AG09319 (cell line): ENCODE data around the gene DNAH14.
"Not testable (repeated sequence)": the region's sequence is repeated elsewhere in the genome, so short reads cannot be mapped to it uniquely, and the experiment has no call there.

Experiments
- DNase-seq: peaks from one replicate; pipeline ENCODE4 v3.0.0-alpha.2; 2010; ENCODE audit warnings: low read depth; ENCODE audit errors: extremely low read depth
- TF ChIP-seq, protein P1 (sequence below): IDR thresholded peaks from 2 replicates; pipeline ENCODE4 v1.5.1; 2011; ENCODE audit warnings: low read depth, mild to moderate bottlenecking, inconsistent platforms, low read length, moderate library complexity

Gene DNAH14

DNA sequence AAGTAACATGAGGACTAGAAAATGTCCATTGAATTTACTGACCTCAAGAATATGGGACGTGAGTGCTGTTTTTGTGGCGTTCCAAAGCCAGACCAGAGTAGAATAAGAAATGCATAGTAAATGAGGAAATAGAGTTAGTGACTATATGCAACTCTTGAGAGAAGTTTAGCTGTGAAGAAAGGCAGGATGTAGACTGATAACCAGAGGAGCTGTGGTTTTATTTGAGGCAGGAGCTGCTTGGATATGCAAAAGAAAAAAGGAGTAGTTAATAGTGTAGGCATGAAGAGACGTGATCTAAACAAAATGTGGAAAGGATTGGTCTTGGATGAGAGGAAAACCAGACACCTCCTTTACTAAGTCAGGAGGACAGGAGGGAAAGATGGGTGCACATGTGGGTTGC is 28.2 kb downstream of the DNAH14 start:
- TF ChIP-seq, protein P1, sequence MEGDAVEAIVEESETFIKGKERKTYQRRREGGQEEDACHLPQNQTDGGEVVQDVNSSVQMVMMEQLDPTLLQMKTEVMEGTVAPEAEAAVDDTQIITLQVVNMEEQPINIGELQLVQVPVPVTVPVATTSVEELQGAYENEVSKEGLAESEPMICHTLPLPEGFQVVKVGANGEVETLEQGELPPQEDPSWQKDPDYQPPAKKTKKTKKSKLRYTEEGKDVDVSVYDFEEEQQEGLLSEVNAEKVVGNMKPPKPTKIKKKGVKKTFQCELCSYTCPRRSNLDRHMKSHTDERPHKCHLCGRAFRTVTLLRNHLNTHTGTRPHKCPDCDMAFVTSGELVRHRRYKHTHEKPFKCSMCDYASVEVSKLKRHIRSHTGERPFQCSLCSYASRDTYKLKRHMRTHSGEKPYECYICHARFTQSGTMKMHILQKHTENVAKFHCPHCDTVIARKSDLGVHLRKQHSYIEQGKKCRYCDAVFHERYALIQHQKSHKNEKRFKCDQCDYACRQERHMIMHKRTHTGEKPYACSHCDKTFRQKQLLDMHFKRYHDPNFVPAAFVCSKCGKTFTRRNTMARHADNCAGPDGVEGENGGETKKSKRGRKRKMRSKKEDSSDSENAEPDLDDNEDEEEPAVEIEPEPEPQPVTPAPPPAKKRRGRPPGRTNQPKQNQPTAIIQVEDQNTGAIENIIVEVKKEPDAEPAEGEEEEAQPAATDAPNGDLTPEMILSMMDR = no peak
- DNase-seq = no peak

DNA sequence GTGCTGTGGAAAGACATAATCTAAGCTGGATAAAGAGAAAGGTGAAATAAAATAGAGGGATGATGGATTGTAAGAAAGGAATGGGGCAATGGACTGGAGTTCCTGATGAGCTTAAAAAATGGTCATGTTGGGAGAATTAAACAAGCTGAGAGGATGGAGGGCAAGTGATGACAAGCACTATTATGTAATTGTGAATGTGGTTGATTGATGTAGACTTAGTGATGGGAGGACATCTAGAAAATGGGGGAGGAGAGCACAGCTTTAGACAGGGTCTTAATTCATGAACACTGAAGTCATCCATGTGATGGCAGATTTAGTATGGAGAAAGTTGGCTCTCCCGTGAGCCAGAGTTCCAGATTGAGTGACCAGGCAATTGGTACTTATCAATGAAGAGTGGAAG is 29.0 kb downstream of the DNAH14 start:
- TF ChIP-seq, protein P1 = no peak
- DNase-seq = no peak

DNA sequence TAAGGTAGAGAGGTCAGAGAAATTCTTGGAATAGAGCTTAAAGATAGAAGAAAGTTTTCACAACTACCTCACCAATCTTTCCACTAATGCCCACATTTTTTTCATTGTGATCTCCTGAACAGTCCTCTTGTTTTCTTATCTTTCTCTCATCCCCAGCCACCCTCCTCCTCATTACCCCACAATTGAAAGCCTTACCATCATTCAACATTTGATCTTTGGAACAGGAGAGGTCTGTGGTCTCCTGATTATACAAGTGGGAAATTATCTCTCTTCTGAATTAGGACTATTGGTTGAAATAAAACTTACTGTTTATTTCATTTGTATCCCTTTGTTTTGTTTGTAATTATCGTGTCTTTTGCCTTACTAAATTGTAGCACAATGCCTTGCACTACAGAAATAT is 29.6 kb downstream of the DNAH14 start:
- TF ChIP-seq, protein P1 = no peak
- no peak for DNase-seq

DNA sequence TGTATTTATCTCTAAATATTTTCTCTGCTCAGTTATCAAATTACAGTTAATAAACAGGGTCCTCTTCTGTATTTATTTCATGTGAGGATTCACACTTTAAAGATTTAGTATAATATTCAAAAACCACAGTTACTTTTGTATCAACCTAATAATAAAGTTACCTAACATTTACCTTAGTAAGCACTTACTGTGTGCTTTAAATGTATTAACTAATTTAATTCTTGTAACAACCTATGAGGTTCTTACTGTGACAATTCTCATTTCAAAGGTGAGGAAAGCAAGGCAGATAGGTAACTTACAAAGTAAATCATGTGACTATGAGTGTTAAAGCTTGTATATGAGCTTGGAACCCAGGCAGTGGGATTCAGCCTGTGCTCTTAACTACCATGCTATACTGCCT is 30.2 kb downstream of the DNAH14 start:
- TF ChIP-seq, protein P1 = no peak
- DNase-seq = no peak

DNA sequence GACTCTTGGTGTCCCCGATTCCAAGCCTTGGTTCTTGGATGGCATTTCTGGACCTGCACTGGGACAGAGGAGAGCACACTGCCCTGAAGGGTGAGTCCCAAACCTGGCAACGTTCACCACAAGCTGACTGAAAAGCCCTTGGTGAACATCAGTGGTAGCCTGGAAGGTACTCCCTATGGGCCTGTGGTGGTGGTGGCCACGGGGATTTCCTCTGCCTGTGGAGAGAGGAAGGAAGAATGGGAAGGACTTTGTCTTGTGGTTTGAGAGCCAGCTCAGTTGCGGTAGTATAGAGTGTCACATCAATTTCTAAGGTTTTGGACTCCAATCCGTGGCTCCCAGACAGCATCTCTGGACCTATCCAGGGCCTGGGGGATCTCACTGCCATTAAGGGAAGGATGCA is 50.7 kb downstream of the DNAH14 start:
- DNase-seq = no peak
- TF ChIP-seq, protein P1 = no peak

DNA sequence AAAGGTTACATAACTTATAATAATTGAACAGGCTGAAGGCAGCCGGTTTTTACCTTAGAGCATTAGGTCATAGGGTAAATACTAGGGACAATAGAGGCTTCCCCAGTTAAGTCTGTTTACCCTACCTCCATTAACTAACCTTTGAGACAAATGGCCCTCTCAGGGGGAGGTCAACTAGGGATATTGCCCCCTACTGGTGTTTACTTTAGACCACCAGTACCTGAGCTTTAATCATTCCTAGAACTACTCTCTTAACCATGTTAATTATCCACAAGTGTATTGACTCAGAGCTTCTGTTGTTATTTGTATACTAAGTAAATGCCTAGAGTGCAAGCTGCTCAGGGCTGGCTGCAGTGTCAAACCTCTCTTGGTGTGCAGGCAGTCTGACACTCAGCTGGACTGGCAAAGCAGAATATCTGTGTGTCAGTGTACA is 52.5 kb downstream of the DNAH14 start:
- DNase-seq = not testable (repeated sequence)

DNA sequence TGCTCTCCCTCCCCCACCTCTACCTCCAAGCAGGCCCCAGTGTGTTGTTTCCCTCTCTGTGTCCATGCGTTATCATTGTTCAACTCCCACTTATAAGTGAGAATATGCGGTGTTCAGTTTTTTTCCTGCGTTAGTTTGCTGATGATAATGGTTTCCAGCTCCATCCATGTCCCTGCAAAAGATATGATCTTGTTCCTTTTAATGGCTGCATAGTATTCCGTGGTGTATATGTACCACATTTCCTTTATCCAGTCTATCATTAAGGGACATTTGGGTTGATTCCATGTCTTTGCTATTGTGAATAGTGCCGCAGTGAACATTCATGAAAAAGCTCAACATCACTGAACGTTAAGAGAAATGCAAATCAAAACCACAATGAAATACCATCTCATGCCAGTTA is 58.6 kb downstream of the DNAH14 start:
- DNase-seq = no peak
- TF ChIP-seq, protein P1 = no peak

DNA sequence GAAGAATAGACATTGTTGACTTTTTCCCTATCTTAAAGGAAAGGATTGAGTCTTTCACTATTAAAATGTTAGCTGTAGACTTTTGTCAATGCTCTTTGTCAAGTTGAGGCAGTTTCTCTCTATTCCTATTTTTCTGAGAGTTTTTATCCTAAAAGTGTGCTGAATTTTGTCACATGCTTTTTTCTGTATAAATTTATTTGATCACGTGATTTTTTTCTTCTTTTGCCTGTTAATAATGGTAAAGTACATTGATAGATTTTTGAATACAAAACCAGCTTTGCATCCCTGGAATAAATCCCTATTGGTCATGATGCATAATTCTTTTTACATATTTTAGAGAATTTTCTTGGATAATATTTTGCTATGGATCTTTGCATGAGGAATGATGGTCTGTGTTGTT is 60.1 kb downstream of the DNAH14 start:
- TF ChIP-seq, protein P1 = no peak
- no peak for DNase-seq

DNA sequence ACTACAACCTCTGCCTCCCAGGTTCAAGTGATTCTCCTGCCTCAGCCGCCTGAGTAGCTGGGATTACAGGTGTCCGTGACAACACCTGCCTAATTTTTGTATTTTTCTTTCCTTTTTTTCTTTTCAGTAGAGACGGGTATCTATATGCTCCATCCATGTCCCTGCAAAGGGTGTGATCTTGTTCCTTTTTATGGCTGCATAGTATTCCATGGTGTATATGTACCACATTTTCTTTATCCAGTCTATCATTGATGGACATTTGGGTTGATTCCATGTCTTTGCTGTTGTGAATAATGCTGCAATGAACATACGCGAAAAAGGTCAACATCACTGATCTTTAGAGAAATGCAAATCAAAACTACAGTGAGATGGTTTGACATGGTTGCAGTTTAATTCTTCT is 62.1 kb downstream of the DNAH14 start:
- DNase-seq = not testable (repeated sequence)
